ENCODE data around the gene TTLL12.

- TF ChIP-seq CTCF (IDR thresholded peaks at IDR 0.05) = no peak
- TF ChIP-seq POLR2A (IDR thresholded peaks at IDR 0.05) = no peak
Observed at GRCh38 chr22:43206509-43207161, 19.7 kb upstream of the TTLL12 start.
